CD4-positive, CD25-positive, alpha-beta regulatory T cell (primary cell): ENCODE measurements around the gene KCNIP3. TPM values are rescaled to one million over a fixed set of nuclear protein-coding genes. Genes with fewer than 3 reads are reported as not detected.

Experiments used
- ATAC-seq, 2 donors: fragments of 150-1000 bp; cut with Tn5 transposase; one replicate each; pipeline ENCODE4 v1.10.0; 2021; ENCODE audit warnings: low read depth in 2 of 2, moderate number of reproducible peaks in 2 of 2, moderate library complexity in 1 of 2
- DNase-seq, 3 donors: peaks; one replicate each; pipeline versions ENCODE4 v3.0.0 to v3.0.0-alpha.2; 2012 to 2022; ENCODE audit warnings: mixed read lengths in 1 of 3
- H3K27ac ChIP-seq: one replicate; pipeline ENCODE4 v1.7.0; 2013; ENCODE audit warnings: mild to moderate bottlenecking, low read length; ENCODE audit not compliant: insufficient read depth, poor library complexity, severe bottlenecking
- H3K27me3 ChIP-seq: one replicate; pipeline ENCODE4 v1.7.0; 2013; ENCODE audit warnings: low read length; ENCODE audit not compliant: control insufficient read depth, insufficient read depth
- H3K36me3 ChIP-seq: one replicate; pipeline ENCODE4 v1.7.0; 2013; ENCODE audit warnings: mild to moderate bottlenecking, low read length, moderate library complexity; ENCODE audit not compliant: control insufficient read depth, insufficient read depth
- H3K4me1 ChIP-seq: 2 replicates; pipeline ENCODE4 v1.7.0; 2013; ENCODE audit warnings: mild to moderate bottlenecking, low read length; ENCODE audit not compliant: insufficient read depth, control insufficient read depth, poor library complexity, severe bottlenecking
- H3K4me3 ChIP-seq: one replicate; pipeline ENCODE4 v1.7.0; 2013; ENCODE audit warnings: low read depth, mild to moderate bottlenecking, low read length, moderate library complexity
- H3K9me3 ChIP-seq, 2 experiments: 1 replicate in 1 of 2; 2 replicates in 1 of 2; pipeline ENCODE4 v1.7.0; 2013; ENCODE audit warnings: low read length in 2 of 2, mild to moderate bottlenecking in 1 of 2, moderate library complexity in 1 of 2; ENCODE audit not compliant: control insufficient read depth in 2 of 2
- H3K27ac Mint-ChIP-seq, 3 donors: one replicate each; pipeline ENCODE4 v1.8.0; 2020 to 2022; ENCODE audit warnings: mild to moderate bottlenecking in 3 of 3, mixed read lengths in 3 of 3, moderate library complexity in 2 of 3
- H3K27me3 Mint-ChIP-seq: one replicate; pipeline ENCODE4 v1.8.0; 2022; ENCODE audit warnings: mild to moderate bottlenecking, mixed read lengths
- H3K36me3 Mint-ChIP-seq: one replicate; pipeline ENCODE4 v1.8.0; 2020; ENCODE audit warnings: mixed read lengths
- H3K4me1 Mint-ChIP-seq, 4 donors: one replicate each; pipeline ENCODE4 v1.8.0; 2020 to 2022; ENCODE audit warnings: mixed read lengths in 4 of 4, mild to moderate bottlenecking in 1 of 4
- H3K4me3 Mint-ChIP-seq, 4 donors: one replicate each; pipeline ENCODE4 v1.8.0; 2020 to 2022; ENCODE audit warnings: mild to moderate bottlenecking in 4 of 4, mixed read lengths in 4 of 4, moderate library complexity in 3 of 4
- H3K9me3 Mint-ChIP-seq, 7 donors: one replicate each; pipeline ENCODE4 v1.8.0; 2020 to 2022; ENCODE audit warnings: mixed read lengths in 7 of 7, mild to moderate bottlenecking in 3 of 7, moderate library complexity in 2 of 7
- polyA plus RNA-seq, 4 donors: library from polyadenylated mRNA; unstranded; fragments of 300-500 nt; fragmentation: Illumina TruSeq; gene quantifications; one replicate each; pipeline ENCODE4 v1.2.3, GENCODE V29; 2021
- total RNA-seq: library from RNA; stranded (reverse); gene quantifications from one replicate; pipeline ENCODE4 v1.2.3, GENCODE V29; 2022

The KCNIP3 gene
- total and polyA plus RNA-seq, 5 donors from 2014 or later, result not detected

DNA sequence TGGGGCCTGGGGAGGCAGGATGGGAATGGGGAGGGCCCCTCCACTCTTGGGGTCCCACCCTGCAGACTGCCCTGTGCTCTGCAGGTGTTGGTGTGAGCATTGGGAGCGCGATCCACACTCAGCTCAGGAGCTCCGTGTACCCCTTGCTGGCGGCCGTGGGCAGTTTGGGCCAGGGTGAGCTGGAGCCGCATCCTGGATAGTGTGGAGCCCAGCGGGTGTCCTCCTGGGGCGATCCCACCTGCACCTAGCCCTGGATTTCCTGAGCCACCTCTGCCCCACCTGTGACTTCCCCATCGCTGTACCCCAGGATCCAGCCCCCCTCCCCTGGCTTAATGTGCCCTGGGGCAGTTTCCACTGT lies 20.3 kb upstream of the KCNIP3 start:
- no peak for ATAC-seq

DNA sequence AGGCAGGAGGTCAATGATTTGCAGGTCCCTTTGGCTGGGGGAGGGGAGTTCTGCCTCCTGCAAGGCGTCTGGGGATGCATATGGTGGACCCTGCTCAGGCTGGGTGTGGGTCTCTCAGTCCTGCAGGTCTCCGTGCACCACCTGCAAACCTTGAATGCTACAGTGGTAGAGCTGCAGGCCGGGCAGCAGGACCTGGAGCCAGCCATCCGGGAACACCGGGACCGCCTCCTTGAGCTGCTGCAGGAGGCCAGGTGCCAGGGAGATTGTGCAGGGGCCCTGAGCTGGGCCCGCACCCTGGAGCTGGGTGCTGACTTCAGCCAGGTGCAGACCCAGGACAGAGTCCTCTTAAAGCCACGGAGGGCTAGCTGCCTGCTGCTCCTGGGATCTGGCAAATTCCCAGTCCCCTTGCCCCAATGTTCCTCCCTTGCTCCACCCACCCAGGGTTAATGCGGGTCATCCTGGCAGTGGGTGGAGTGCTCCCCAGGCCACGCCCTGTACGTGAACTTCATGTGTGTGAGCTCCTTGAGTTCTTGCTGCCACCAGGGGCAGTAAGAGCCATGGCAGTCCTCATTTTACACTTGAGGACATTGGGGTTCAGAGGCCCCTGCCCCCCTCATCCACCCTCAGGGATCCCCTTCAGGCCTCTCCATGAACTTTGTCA lies 19.8 kb upstream of the KCNIP3 start:
- Mint-ChIP-seq H3K27me3 (no peaks in the 10 kb centered on the region), H3K4me1 (no peaks in the 10 kb centered on the region), H3K27ac (no peak overlapping the region), H3K9me3 (no peaks in the 10 kb centered on the region), H3K4me3 (peak overlapping the region in 1 of 4 donors; percentile 38), H3K36me3 (no peaks in the 10 kb centered on the region)
- no peaks in the 10 kb centered on the region for H3K27me3 ChIP-seq
- no peaks in the 10 kb centered on the region for H3K9me3 ChIP-seq
- no peak overlapping the region for H3K4me3 ChIP-seq
- no peaks in the 10 kb centered on the region for H3K4me1 ChIP-seq
- ATAC-seq, result no peak
- no peaks in the 10 kb centered on the region for H3K36me3 ChIP-seq
- DNase-seq, result no peak
- H3K27ac ChIP-seq, result no peak overlapping the region

More for the DNA sequence above, 20.3 kb upstream of the KCNIP3 start:
- Mint-ChIP-seq H3K4me1 (no peaks in the 10 kb centered on the region), H3K27ac (no peak overlapping the region), H3K9me3 (no peaks in the 10 kb centered on the region), H3K4me3 (no peak overlapping the region), H3K36me3 (no peaks in the 10 kb centered on the region), H3K27me3 (no peaks in the 10 kb centered on the region)
- Histone ChIP-seq H3K9me3 (no peaks in the 10 kb centered on the region), H3K4me3 (no peak overlapping the region), H3K27ac (no peak overlapping the region), H3K36me3 (no peaks in the 10 kb centered on the region), H3K27me3 (no peaks in the 10 kb centered on the region), H3K4me1 (no peaks in the 10 kb centered on the region)
- DNase-seq, result no peak

DNA sequence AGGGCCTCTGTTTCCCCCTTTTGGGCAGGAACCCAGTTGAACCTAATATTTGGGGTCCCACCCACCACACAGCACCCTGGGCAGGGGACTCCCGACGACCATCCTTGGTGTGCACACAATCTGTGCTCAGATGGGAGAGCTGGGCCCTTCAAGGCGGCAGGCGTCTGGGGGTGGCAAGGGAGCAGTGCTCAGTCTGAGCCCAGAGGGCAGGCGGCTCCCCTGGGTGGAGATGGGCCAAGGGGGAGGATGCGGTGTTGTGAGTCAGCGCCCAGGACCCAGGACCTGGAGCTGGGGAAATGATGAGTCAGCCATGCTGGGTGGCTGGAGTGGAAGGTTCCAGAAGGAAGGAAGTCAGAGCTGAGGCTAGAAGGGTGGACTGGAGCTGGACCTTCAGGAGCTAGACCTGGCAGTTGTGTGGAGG lies 19.1 kb upstream of the KCNIP3 start:
- ATAC-seq, result no peak
- no peaks in the 10 kb centered on the region for H3K36me3 ChIP-seq
- no peaks in the 10 kb centered on the region for H3K36me3 Mint-ChIP-seq
- H3K27ac Mint-ChIP-seq, result no peak overlapping the region
- H3K4me1 ChIP-seq, result no peaks in the 10 kb centered on the region
- no peak overlapping the region for H3K4me3 ChIP-seq
- no peak overlapping the region for H3K27ac ChIP-seq
- no peaks in the 10 kb centered on the region for H3K27me3 ChIP-seq
- DNase-seq, result no peak
- H3K4me1 Mint-ChIP-seq, result no peaks in the 10 kb centered on the region
- H3K9me3 Mint-ChIP-seq, result no peaks in the 10 kb centered on the region
- H3K27me3 Mint-ChIP-seq, result no peaks in the 10 kb centered on the region
- H3K9me3 ChIP-seq, result no peaks in the 10 kb centered on the region
- no peak overlapping the region for H3K4me3 Mint-ChIP-seq

- no peaks in the 10 kb centered on the region for H3K4me1 ChIP-seq
- no peak overlapping the region for H3K27ac ChIP-seq
- peak overlapping the region in 1 of 3 donors; percentile 2 for H3K27ac Mint-ChIP-seq
- H3K9me3 ChIP-seq, result no peaks in the 10 kb centered on the region
- H3K27me3 Mint-ChIP-seq, result no peaks in the 10 kb centered on the region
- H3K4me3 ChIP-seq, result no peak overlapping the region
- no peak for ATAC-seq
- no peaks in the 10 kb centered on the region for H3K27me3 ChIP-seq
- no peak for DNase-seq
- no peaks in the 10 kb centered on the region for H3K9me3 Mint-ChIP-seq
- no peak overlapping the region for H3K4me3 Mint-ChIP-seq
- no peaks in the 10 kb centered on the region for H3K36me3 ChIP-seq
- no peaks in the 10 kb centered on the region for H3K36me3 Mint-ChIP-seq
- no peaks in the 10 kb centered on the region for H3K4me1 Mint-ChIP-seq
These were observed 18.4 kb upstream of the KCNIP3 start for GRCh38 chr2:95278637-95279225.

- H3K4me3 Mint-ChIP-seq, result no peak overlapping the region
- ATAC-seq (no peak), DNase-seq (no peak)
- Histone ChIP-seq H3K4me3 (no peak overlapping the region), H3K36me3 (no peaks in the 10 kb centered on the region), H3K4me1 (no peaks in the 10 kb centered on the region), H3K9me3 (no peaks in the 10 kb centered on the region), H3K27ac (no peak overlapping the region), H3K27me3 (no peaks in the 10 kb centered on the region)
- H3K9me3 Mint-ChIP-seq, result no peaks in the 10 kb centered on the region
- no peaks in the 10 kb centered on the region for H3K4me1 Mint-ChIP-seq
- H3K27ac Mint-ChIP-seq, result no peak overlapping the region
- H3K27me3 Mint-ChIP-seq, result no peaks in the 10 kb centered on the region
- no peaks in the 10 kb centered on the region for H3K36me3 Mint-ChIP-seq
These were observed 17.6 kb upstream of the KCNIP3 start for GRCh38 chr2:95279435-95280035.

- Histone ChIP-seq H3K36me3 (no peaks in the 10 kb centered on the region), H3K4me3 (no peak overlapping the region), H3K27ac (no peak overlapping the region), H3K9me3 (no peaks in the 10 kb centered on the region), H3K4me1 (no peaks in the 10 kb centered on the region), H3K27me3 (no peaks in the 10 kb centered on the region)
- no peak for DNase-seq
- Mint-ChIP-seq H3K4me1 (no peaks in the 10 kb centered on the region), H3K27me3 (no peaks in the 10 kb centered on the region), H3K9me3 (no peaks in the 10 kb centered on the region), H3K36me3 (no peaks in the 10 kb centered on the region), H3K4me3 (no peak overlapping the region), H3K27ac (no peak overlapping the region)
- no peak for ATAC-seq
These were observed 16.1 kb upstream of the KCNIP3 start for GRCh38 chr2:95281071-95281470.

DNA sequence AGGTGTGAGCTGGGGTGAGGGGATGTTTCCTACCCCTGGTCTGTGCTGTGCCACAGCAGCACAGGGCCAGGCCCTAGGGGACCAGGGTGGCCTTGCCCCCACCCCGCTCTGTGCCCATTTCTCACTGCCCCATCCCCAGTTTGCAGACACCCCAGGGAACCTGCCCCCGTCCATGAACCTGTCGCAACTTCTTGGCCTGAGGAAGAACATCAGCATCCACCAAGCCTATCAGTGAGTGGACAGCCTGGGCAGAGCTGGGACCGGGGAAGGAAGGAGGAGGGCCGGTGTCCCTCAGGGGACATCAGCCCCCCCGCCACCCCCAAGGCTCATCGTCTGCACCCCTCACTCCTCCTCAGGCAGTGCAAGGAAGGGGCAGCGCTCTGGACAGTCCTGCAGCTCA lies 15.4 kb upstream of the KCNIP3 start:
- Mint-ChIP-seq H3K4me3 (no peak overlapping the region), H3K36me3 (no peaks in the 10 kb centered on the region), H3K9me3 (no peaks in the 10 kb centered on the region), H3K27me3 (no peaks in the 10 kb centered on the region), H3K4me1 (no peaks in the 10 kb centered on the region), H3K27ac (no peak overlapping the region)
- Histone ChIP-seq H3K36me3 (no peaks in the 10 kb centered on the region), H3K9me3 (no peaks in the 10 kb centered on the region), H3K27ac (no peak overlapping the region), H3K4me3 (no peak overlapping the region), H3K27me3 (no peaks in the 10 kb centered on the region), H3K4me1 (no peaks in the 10 kb centered on the region)
- DNase-seq (no peak), ATAC-seq (no peak)

GRCh38 chr2:95282458-95282857 lies 14.7 kb upstream of the KCNIP3 start:
- Mint-ChIP-seq H3K4me1 (no peaks in the 10 kb centered on the region), H3K27ac (peak overlapping the region in 1 of 3 donors; percentile 31)

More at GRCh38 chr2:95282458-95282857, 14.7 kb upstream of the KCNIP3 start:
- Histone ChIP-seq H3K4me3 (no peak overlapping the region), H3K9me3 (no peaks in the 10 kb centered on the region), H3K36me3 (no peaks in the 10 kb centered on the region), H3K27me3 (no peaks in the 10 kb centered on the region), H3K4me1 (no peaks in the 10 kb centered on the region), H3K27ac (no peak overlapping the region)
- no peak for ATAC-seq
- no peak overlapping the region for H3K4me3 Mint-ChIP-seq
- no peaks in the 10 kb centered on the region for H3K9me3 Mint-ChIP-seq
- DNase-seq, result no peak
- H3K36me3 Mint-ChIP-seq, result no peaks in the 10 kb centered on the region
- no peaks in the 10 kb centered on the region for H3K27me3 Mint-ChIP-seq
